Loucy (cell line): ENCODE data around the gene RIMS1.

Source experiments
- CTCF ChIP-seq: fragments of 200-600 bp; sonication (generic); conservative IDR thresholded peaks from 2 replicates; pipeline ENCODE4 v1.5.1; 2014; ENCODE audit warnings: mild to moderate bottlenecking, antibody characterized with exemption, low read length
- EZH2phosphoT487 ChIP-seq: fragments of 200-600 bp; IDR thresholded peaks from 2 replicates; pipeline ENCODE4 v1.6.1; 2018; ENCODE audit warnings: antibody characterized with exemption, mild to moderate bottlenecking, moderate library complexity, borderline replicate concordance

- TF ChIP-seq CTCF: no peak
- no peak for TF ChIP-seq EZH2phosphoT487
Observed at GRCh38 chr6:72424476-72424875, 538.1 kb downstream of the RIMS1 start.
